ENCODE results near the gene SNRK. TPM values are rescaled to one million over a fixed set of nuclear protein-coding genes. Genes with fewer than 3 reads are reported as not detected.

SNRK gene
- total RNA-seq, 1 donor from 2014 or later: 29.7 TPM

DNA sequence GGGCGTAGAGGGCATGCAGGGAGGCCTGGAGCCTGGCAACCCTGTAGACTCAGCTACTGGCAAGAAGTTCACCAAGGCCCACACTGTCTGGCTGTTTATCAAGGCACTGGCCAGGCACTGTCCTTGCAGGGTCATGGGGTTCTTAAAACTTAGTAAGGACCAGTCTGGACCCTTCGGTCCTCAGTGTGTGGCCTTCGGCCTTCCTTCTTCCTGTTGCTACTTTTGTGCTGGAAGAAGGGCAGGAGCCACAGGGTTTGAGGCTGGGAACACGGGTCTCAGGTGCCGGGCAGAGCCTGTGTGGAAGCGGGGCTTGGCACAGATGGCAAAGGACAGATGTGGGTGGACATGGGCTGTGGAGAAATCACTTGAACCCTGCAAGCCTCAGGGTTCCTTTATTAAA, 76.6 kb downstream of the SNRK start:
- no peak for TF ChIP-seq CTCF (IDR thresholded peaks at IDR 0.05; ENCODE audit: insufficient read depth, low read length, severe bottlenecking)
- no peak for FAIRE-seq
- H3K4me3 ChIP-seq (ENCODE audit: low read depth, low read length): no peak overlapping the region
- peaks cover 1% of the 10 kb centered on the region for H3K36me3 ChIP-seq (ENCODE audit: control insufficient read depth, insufficient read depth, low read length)
- no peaks in the 10 kb centered on the region for H3K27me3 ChIP-seq (ENCODE audit: control insufficient read depth, insufficient read depth, low read length)
- DNase-seq (ENCODE audit: low read depth): no peak

GRCh38 chr3:43363621-43364266, 77.4 kb downstream of the SNRK start:
- TF ChIP-seq CTCF (IDR thresholded peaks at IDR 0.05; ENCODE audit: insufficient read depth, low read length, severe bottlenecking): no peak
- H3K27me3 ChIP-seq (ENCODE audit: control insufficient read depth, insufficient read depth, low read length): no peaks in the 10 kb centered on the region
- peaks cover 1% of the 10 kb centered on the region for H3K36me3 ChIP-seq (ENCODE audit: control insufficient read depth, insufficient read depth, low read length)
- H3K4me3 ChIP-seq (ENCODE audit: low read depth, low read length): no peak overlapping the region
- no peak for DNase-seq (ENCODE audit: low read depth)
- FAIRE-seq: no peak

GRCh38 chr3:43364494-43364893, 78.2 kb downstream of the SNRK start:
- H3K4me3 ChIP-seq (ENCODE audit: low read depth, low read length): no peak overlapping the region
- FAIRE-seq: no peak

GRCh38 chr3:43364926-43365325, 78.6 kb downstream of the SNRK start:
- peaks cover 1% of the 10 kb centered on the region for H3K36me3 ChIP-seq (ENCODE audit: control insufficient read depth, insufficient read depth, low read length)

More at GRCh38 chr3:43364494-43364893, 78.2 kb downstream of the SNRK start:
- no peaks in the 10 kb centered on the region for H3K27me3 ChIP-seq (ENCODE audit: control insufficient read depth, insufficient read depth, low read length)
- TF ChIP-seq CTCF (IDR thresholded peaks at IDR 0.05; ENCODE audit: insufficient read depth, low read length, severe bottlenecking): no peak
- no peak for DNase-seq (ENCODE audit: low read depth)
- H3K36me3 ChIP-seq (ENCODE audit: control insufficient read depth, insufficient read depth, low read length): peaks cover 1% of the 10 kb centered on the region

DNA sequence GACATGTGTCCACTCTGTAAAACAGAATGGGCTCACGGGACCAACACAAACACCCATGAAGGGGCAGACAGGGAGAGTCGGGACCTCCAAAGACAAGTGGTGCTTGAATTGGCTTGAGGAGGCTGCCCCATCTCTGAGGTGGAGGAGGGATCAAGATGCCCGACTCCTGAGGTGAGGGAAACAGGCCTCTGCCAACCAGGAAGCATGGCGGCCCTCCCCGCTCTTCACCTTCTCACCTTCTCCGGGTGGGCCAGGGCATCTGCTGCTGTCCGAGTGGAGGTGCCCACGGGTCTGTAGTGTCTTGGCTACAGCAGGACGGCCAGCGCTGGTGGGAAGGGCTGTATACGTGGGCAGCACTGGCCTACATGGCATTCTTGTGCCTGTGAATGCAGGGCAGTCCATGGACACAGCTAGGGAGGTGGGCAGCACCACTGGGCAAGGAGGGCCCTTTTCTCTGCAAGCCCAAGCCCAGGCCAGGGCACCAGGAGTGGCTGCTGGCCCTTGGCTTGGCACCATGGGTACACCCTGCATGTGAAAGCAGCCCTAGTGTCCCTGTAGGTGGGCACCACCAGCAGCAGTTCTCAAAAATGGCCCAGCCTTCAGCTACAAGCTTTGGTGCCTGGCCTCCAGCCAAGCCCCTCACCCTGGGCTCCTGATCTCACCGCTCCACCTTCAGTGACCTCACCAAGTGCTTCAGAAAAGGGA, 79.4 kb downstream of the SNRK start:
- peaks cover 1% of the 10 kb centered on the region for H3K36me3 ChIP-seq (ENCODE audit: control insufficient read depth, insufficient read depth, low read length)
- no peaks in the 10 kb centered on the region for H3K27me3 ChIP-seq (ENCODE audit: control insufficient read depth, insufficient read depth, low read length)
- no peak for TF ChIP-seq CTCF (IDR thresholded peaks at IDR 0.05; ENCODE audit: insufficient read depth, low read length, severe bottlenecking)
- no peak for DNase-seq (ENCODE audit: low read depth)
- no peak overlapping the region for H3K4me3 ChIP-seq (ENCODE audit: low read depth, low read length)
- FAIRE-seq: peak; percentile 70

More at GRCh38 chr3:43364926-43365325, 78.6 kb downstream of the SNRK start:
- TF ChIP-seq CTCF (IDR thresholded peaks at IDR 0.05; ENCODE audit: insufficient read depth, low read length, severe bottlenecking): no peak
- Histone ChIP-seq H3K27me3 (ENCODE audit: control insufficient read depth, insufficient read depth, low read length) (no peaks in the 10 kb centered on the region), H3K4me3 (ENCODE audit: low read depth, low read length) (no peak overlapping the region)
- DNase-seq (ENCODE audit: low read depth): no peak
- no peak for FAIRE-seq

Measured in bronchial epithelial cell (primary cell).